HG02938 (cell line): ENCODE measurements around the gene MICALL2.

ENCODE experiments used
- ATAC-seq: cut with Tn5 transposase; IDR thresholded peaks from one replicate; pipeline ENCODE4 v1.9.1; 2021; ENCODE audit warnings: mild to moderate bottlenecking, moderate library complexity; ENCODE audit not compliant: unreplicated experiment

The MICALL2 gene

DNA sequence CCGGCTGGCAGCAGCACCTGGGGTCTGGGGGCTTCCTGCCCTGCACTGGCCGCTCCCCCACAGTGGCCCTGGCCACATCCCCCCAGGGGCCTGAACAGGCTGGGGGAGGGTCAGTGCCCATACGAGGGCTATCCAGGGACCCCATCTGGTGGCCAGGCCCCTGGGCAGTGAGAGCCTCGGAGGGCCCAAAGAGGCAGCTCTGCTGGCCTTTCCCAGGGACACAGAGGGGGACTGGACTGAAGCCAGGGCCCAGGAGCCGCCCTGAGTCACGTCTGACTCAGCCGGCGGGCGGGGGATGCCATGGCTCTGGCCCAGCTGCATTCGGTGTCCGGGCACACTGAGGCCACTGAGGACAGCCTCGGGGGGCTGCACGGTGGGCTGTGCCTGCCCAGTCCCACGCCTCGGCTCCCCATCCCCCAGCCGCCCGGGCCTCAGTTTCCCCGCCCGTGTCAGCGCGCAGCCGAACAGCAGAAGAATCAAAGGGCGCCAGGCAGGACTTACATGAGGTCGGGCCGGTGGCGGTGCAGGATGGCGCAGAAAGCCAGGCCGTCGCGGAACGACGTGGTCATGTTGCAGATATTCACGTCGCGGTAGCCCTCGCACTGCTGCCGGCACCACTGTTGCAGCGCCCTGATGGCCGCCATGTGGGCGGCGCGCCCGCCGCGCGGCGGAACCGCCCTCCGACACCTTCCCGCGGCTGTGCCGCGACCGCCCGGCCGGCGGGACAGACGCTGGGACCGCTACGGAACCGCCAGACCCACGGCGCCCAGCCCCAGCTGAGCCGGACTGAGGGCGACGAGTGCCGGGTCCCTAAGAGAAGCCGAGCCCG is at the start of gene MICALL2:
TSS of gene MICALL2 (minus strand) at position 788 of the 829 bp plus-strand sequence. CDS start at position 644, 144 bp downstream.
- peak; percentile 29 for ATAC-seq

DNA sequence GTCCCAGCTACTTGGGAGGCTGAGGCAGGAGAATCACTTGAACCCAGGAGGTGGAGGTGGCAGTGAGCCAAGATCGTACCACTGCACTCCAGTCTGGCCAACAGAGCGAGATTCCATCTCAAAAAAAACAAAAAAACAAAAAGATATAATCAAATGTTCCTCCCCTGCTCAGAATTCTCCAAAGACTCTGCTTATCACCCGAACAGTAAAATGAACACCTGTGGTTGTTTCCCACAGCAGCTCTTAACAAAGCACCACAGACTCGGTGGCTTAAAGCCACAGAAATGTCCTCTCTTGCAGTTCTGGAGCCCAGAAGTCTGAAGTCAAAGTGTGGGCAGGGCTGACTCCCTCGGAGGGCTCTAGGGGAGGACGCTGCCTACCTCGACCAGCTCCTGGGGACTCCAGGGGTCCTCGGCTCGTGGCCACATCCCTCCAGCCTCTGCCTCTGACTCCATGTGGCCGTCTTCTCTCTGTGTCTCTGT is 49.0 kb upstream of the MICALL2 start:
- no peak for ATAC-seq

DNA sequence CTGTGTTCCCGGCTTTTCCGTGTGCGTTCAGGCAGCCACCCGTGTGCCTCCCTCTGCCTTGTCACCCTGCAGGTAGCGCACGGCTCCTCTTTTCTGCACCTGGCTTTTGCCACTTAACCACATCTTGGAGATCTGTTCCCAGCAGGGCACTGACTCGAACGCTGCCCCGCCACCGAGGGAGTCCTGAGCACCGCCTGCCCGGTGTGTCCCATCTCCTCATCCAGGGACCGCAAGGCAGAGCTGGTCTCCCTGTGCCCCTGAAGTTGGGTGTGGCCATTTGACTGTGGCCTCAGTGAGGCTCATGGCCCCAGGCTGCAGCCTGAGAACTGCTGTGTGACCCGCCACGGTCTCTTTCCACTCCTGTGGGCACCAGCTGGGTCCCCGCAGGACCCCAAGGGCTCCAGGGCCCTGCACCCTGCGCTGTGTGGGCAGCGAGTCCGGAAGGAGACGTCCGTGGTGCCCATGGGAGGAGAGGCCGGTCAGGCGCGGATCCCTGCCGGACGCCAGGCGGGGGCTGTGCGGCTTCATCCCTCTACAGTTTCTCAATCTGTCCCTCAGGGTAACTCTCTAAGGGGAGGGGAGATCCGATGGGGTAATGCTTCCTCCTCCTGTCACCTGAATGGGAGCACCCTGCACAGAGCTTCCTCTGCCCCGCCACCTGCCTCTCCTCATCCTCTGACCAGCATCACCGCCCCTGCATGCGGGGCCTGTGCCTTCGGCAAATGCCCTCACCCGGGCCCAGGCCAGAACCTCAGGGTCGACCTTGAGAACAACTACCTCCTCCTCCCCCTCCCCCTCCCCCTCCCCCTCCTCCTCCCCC is 46.7 kb upstream of the MICALL2 start:
- ATAC-seq = no peak

DNA sequence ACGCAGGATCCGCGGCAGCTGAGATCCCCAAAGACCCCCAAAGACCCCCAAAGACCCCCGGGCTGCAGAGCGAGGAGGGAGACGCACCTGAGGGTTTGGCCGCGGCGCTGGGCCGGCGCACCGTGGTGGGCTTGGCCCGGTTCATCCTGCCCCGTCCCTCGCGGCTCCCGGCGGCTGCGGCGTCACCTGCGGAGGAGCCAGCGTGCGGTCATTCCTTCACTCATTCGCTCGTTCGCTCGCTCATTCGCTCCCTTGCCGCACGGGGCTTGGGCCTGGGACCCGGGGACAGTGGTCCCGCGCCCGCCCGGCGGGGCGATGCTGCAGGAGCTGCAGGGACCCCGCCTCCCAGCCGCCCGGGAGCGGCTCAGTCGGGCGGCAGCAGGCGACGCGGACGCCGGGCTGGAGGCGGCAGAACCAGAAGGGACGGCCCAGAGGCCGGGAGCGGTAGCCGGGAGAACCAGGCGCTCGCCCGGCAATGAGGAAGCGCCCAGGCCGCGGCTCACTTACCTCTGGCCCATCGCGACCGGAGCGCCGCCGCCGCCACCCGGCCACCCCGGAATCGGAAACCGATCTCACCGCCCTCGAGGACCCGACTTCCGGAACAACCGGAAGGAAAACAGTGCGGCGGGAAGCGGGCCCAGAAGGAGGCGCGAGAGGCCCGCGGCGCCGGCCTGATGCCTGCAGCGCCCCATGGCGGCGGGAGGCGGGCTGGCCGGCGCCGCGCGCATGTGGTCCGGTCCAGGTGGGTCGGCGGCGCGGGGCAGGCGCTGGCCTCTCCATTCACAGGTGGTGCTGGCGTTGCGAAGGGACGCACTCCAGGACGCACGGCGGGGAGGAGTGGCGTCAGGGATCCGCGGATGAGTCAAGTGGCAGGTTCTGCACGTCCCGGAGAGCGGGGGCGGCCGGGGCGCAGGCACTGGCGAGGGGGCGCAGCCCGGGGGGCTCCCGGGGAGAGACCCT is 44.8 kb upstream of the MICALL2 start, which contains the start of gene INTS1:
TSS of gene INTS1 (minus strand) at position 574 of the 960 bp plus-strand sequence. CDS start at position 145, 429 bp downstream.
- ATAC-seq = peak; percentile 73

DNA sequence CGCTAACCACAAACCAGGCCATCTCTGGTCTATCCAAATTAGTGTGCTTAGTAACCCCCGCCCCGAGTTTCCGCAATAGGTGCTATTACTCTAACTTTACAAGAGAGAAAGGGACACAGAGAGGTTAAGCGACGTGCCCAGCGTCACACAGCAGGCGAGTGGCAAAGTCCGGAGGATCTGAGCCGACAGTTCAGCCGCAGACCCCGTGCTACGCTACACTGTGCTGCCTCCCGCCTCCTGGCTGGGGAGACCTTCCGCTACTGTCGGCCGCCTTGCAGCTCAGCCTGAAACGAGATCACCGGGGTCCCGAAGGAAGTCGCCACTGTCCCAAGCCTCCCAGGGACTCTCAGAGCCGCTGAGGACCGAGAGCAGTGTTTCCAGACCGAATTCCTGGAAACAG is 44.1 kb upstream of the MICALL2 start:
- no peak for ATAC-seq

DNA sequence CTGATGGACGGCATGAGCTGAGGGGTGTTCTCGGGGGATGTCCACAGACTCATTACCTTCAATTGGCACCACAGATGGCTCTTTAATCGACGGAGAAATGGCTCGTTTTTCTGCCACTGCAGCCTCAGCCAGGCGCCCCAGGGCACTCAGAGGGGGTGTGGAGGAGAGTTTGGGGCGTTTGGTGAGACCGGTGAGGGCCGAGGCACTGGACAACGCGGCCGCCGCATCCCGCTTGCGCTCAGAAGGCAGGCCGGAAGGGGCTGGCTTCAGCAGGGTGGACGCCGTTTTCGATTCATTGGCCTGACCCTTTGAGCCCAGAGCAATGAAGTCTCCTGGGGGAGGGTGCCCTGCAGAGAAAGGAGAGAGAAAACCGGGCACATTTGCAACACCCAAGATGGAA is 43.6 kb upstream of the MICALL2 start:
- ATAC-seq = no peak

DNA sequence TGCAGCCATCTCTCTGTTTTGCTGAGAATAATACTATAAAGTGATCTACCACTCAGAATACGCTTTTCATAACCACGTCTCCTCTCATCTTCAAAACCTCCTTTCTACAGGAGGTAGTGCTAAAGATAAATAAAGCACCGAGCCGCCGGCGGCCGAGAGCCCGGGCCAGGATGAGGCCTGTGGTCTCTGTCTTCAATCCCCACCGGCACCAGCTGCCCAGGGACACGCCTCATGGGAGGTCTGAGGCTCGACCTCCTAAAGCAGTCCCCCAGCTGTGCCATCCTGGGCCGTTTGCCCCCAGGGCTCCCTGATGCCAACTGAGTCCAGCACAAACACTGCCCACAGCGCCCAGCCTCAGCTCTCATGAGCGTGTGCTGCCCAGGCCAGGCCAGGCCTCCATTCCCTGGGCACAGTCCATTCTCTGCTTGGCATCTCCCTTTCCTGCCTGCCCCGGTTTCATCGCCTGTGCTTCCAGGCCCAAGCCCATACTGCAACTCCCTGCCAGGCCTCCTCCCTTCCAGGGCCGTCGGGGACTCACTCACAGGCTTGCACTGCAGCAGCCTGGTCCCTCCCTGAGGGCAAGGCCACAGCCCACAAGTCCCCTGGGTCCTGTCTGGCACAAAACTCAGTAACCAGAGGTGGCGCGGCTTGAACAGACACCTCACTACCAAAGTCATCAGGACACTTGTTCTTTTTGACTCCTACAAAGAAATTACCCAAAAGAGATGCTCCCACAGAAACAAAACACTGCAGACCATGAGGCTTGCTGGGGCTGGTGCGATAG is 42.4 kb upstream of the MICALL2 start:
- ATAC-seq = no peak

DNA sequence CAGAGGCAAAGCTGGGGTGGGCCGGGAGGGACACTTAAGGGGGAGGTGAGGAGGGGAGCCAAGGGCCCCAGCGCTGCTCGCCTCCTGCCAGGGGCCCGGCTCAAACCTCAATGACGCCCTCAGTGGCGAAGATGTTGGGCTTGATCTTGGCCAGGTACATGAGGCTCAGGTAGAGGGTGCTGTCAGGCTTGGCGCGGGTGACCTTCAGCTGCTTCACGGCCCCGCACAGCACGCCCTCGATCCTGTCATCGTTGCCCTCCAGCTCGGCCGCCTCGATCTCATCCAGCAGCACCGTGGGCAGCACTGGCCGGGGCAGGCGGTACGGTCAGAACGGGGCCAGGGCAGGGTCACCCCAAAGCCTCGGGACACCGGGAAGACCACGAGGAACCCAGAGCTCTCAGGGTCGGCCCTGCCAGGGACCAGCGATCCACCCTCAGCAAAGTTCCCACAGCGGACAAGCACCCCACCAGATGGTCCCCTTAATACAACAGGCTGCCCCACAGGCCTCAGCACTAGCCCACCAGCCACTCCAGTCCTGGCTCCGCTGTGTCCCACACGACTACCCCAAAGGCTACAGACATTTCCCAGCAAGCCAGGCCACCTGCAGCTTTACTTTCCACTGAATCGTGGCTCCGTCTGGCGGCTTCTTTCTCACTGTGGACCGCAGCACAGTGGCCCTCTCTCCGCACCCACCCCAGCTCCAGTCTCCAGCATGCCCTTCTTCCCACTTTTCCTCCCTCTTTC is 41.0 kb upstream of the MICALL2 start:
- ATAC-seq = no peak

DNA sequence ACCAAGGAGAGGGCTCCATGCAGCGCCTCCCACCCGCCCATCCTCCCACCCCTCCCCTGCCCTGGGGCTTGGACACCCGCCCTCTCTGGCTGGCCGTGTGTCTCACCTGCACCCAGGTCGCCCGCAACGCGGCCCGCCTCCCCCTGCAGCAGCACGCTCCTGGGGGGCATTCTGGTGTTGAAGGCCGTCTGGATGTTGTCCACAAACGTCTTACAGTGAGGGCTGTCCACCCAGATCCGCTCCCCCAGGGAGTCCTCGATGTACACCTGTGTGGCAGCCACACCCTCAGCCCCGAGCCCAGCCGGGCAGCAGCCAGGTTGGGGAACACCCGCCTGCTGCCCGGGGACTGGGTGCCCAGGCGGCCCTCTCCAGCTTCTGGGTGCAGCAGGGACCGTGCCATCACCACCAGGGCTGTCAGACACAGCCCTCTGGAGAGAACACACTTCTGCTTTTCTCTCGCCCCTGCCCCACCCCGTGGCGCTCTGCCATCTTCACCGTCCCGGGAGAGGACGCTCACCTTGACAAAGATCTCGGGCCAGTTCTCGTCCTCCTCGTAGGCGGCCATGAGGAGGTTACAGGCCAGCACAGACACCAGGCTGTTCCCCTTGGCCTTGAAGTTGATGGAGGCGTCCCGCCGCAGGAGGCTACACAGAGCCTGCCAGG is 40.2 kb upstream of the MICALL2 start:
- no peak for ATAC-seq

DNA sequence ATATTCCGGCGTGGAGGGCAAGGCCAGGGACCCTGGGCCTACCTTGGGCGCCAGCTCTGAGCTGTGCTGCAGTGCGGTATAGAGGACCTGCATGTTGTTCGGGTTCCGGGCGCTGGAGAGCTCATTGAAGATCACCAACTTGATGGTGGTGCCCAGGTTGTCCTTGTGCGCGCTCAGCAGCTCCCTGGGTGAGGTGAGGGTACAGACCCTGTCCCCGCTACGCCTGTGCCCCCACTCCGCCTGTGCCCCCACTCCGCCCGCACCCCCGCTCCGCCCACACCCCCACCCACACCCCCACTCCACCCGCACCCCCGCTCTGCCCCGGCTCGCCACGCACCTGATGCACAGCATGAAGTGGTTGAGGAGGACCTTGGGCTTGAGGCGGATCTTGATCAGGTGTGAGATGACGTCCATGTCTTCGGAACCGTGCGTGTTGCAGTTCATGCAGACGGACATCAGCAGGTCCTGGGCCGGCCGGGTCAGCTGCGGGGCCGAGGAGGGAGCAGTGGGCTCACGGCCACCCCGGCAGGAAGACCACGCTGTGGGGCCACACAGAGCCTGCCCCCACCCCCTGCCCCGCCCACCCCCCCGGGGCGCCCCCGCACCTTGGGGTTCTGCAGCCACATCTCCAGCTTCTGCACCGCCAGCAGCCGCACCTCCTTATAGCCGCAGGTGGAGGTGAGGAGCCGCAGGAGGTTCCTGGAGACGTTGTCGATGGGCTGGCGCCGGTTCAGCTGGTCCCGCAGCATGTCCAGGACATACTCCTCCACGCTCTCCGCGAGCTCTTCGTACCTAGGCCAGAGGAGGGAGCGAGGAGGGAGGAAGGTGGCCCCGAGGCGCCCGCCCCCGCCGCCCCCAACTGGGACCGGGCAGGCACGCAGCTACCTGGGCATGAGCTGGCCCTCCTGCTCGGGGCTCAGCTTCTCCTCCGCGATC is 39.4 kb upstream of the MICALL2 start:
- no peak for ATAC-seq

DNA sequence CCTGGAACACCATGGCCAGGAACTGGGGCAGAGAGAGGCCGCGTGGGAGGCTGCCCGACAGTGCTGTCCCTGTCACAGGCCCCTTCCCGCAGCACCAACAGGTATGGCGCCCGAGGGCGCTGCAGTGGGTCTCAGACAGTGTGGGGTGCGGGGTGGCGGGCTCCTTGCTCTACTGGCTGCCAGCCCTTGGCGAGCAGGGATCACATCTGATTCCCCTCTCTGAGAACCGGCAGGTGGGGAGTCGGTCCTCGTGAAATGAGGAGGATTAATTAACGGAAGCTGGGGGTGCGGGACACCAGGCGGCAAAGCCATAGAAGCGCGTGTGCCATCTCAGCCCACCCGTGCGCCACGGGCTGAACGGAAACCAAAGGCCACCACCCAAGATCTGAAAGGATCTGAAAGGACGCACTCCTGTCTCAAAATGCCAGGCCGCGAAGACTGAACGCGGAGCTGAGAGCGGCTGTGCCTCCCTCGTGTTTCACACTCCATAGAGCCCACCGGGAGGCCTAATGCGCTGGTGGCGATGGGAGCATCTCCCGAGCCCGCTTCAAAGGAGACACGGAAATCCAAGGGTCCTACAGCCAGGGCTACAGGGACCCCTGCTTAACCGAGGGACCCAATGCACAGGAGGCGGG is 38.1 kb upstream of the MICALL2 start:
- ATAC-seq = no peak

DNA sequence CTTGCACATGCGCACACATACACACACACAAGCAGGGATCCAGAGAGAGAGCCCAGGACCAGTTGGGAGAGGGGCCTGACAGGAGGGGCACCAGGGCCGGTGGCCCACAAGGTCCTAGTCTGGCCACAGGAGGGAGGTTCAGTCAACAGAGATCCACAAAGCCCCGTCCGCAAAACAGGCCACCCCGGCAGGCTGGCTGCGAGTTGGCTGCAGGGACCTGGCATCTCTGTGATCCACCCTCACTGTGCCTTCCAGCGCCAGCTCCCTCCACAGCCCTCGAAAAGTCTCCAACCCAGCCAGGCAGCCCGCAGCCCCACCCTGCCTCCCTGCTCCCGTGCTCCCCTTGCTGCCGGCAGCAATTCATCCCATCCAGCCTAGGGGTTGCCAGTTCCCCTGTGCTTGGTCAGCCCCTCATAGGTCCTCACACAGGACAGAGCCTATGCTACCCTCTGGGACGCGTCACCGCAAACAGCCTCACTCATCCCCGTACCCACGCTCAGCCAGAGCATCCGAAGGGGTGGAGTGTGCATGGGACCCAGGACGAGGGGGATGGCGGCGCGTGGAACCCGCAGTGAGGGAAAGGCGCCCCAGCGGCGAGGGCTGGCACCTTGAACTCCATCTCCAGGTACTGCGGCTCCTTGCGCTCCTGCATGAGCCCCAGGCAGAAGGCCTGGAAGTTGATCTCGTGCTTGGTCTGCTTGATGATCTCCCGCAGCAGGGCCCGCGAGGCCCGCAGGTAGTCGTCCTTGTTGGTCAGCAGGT is 37.4 kb upstream of the MICALL2 start:
- ATAC-seq = no peak

DNA sequence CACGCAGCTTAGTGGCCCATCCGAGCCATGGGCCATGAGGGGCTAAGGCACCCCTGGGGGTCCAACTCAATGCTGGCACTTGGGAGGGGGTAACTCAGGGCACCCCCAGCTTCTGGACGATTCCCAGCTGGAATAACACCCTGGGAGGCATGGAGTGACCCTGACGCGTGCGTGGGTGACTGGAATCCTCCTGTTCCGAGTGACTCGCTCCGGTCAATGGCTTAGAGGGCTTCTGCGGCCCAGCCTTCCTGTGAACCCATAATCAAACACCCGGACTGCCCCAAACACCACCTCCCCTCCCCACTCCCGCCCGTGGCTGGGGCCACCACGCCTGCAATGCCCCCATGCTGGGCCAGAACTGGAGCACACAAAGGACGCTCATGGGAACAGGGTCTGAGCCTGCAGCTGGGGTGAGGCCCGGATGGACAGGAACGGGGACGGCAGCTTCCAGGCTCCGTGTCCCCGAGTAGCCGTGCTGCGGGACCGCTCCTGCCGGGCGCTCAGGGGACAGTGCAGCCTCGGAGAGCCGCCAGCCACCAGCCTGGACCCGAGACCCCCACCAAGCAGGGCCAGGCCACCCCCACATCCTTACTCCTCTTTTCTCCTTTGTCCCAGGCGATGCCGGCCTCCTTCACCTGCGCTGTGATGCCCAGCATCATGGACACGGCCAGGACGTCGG is 36.4 kb upstream of the MICALL2 start:
- ATAC-seq = no peak

DNA sequence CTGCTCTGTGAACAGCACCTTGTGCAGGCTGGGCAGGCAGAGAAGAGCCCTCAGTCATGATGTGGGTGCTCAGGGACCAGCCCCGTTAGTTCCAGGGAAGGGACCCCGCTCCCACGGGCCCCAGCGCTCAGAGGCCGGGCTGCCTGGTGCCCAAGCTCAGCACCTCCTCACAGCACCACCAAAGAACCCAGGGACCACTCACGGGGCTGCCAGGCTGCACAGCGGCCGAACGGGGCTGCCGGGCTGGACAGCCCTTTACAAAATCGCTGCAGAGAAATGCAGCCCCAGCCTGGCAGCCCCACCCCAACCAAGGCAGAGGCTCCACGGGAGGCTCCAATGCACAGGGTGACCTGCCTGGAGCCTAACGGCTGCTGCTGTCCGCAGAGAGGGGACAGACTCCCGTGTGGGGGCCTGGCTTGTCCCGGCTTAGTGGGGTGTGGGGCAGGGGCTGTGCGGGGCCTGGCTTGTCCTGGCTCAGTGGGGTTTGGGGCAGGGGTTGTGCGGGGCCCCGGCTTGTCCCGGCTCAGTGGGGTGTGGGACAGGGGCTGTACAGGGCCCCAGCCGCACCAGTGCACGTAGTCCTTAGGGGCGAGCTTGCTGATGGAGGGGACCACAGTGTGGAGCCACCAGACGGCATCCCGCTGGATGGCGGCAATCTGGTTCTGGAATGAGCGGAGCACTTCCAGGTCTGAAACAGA is 35.7 kb upstream of the MICALL2 start:
- no peak for ATAC-seq

DNA sequence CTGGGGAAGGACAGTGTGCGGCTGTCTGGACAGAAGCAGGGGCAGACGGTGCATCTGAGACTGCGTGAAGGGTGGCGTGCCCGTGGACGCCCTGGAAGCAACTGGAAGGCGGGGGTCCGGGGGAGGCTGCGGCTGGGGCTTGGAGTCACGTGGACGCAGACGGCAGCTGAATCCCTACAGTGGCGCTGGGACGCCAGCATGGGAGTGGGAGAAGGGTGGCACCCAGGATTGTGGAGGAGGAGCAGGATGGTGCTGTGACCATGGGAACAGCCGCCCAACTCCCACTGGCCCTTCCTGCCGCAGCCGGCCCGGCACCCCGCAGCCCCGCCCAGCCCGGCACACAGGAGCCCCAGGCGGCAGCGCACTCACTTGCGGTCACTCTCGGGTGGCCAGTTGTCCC is 35.2 kb upstream of the MICALL2 start:
- ATAC-seq = no peak
